DOHH2 (cell line): Measurements from ENCODE around the gene HSD17B14.

Source experiments
- H3F3A ChIP-seq: fragments of 200-600 bp; sonication (generic), shearing (Covaris generic); 2 replicates; pipeline ENCODE4 v1.6.0; 2016; ENCODE audit warnings: antibody characterized with exemption, mild to moderate bottlenecking; ENCODE audit not compliant: control insufficient read depth, insufficient read depth
- H3K27ac ChIP-seq: fragments of 200-600 bp; sonication (generic); 2 replicates; pipeline ENCODE4 v1.5.1; 2014; ENCODE audit warnings: low read depth, mild to moderate bottlenecking, low read length, moderate library complexity
- H3K27me3 ChIP-seq: fragments of 200-600 bp; sonication (generic); 2 replicates; pipeline ENCODE4 v1.6.1; 2014; ENCODE audit warnings: mild to moderate bottlenecking, low read length, mixed read lengths; ENCODE audit not compliant: control insufficient read depth
- H3K36me3 ChIP-seq: fragments of 200-600 bp; sonication (generic); 2 replicates; pipeline ENCODE4 v1.6.1; 2014; ENCODE audit warnings: mild to moderate bottlenecking, low read length, moderate library complexity, mixed read lengths; ENCODE audit not compliant: control insufficient read depth
- H3K4me1 ChIP-seq: fragments of 200-600 bp; sonication (generic); 2 replicates; pipeline ENCODE4 v1.6.1; 2014; ENCODE audit warnings: mild to moderate bottlenecking, low read length, mixed read lengths; ENCODE audit not compliant: control insufficient read depth
- H3K4me2 ChIP-seq: fragments of 200-600 bp; sonication (generic); 2 replicates; pipeline ENCODE4 v1.6.0; 2014; ENCODE audit warnings: mild to moderate bottlenecking, low read length, moderate library complexity
- H3K4me3 ChIP-seq: fragments of 200-600 bp; sonication (generic); 2 replicates; pipeline ENCODE4 v1.5.1; 2014; ENCODE audit warnings: mild to moderate bottlenecking, low read length, mixed read lengths
- H3K79me2 ChIP-seq: fragments of 200-600 bp; sonication (generic); 2 replicates; pipeline ENCODE4 v1.6.1; 2014; ENCODE audit warnings: mild to moderate bottlenecking, low read length, mixed read lengths; ENCODE audit not compliant: control insufficient read depth
- H3K9me2 ChIP-seq: fragments of 200-600 bp; sonication (generic); replicated peaks from 2 replicates; pipeline ENCODE4 v1.6.1; 2014; ENCODE audit warnings: mild to moderate bottlenecking, low read length, mixed read lengths; ENCODE audit not compliant: control insufficient read depth
- H3K9me3 ChIP-seq: fragments of 200-600 bp; sonication (generic); 2 replicates; pipeline ENCODE4 v1.6.1; 2014; ENCODE audit warnings: antibody characterized with exemption, low read length, mixed read lengths; ENCODE audit not compliant: control insufficient read depth, insufficient read depth
- H4K20me1 ChIP-seq: fragments of 200-600 bp; sonication (generic); 2 replicates; pipeline ENCODE4 v1.6.0; 2014; ENCODE audit warnings: low read depth, mild to moderate bottlenecking, antibody characterized with exemption, low read length, moderate library complexity; ENCODE audit not compliant: control insufficient read depth, insufficient read depth
- EZH2phosphoT487 ChIP-seq: fragments of 200-600 bp; sonication (generic); IDR thresholded peaks from 2 replicates; pipeline ENCODE4 v1.6.1; 2017; ENCODE audit warnings: borderline replicate concordance, mild to moderate bottlenecking, antibody characterized with exemption, low read length, moderate library complexity, mixed read lengths
- TF ChIP-seq, protein P1 (sequence below): fragments of 200-600 bp; sonication (generic); IDR thresholded peaks from one replicate; pipeline ENCODE4 v1.5.1; 2014; ENCODE audit warnings: antibody characterized with exemption, mild to moderate bottlenecking, low read depth, low read length; ENCODE audit not compliant: poor library complexity, severe bottlenecking

Gene HSD17B14

DNA sequence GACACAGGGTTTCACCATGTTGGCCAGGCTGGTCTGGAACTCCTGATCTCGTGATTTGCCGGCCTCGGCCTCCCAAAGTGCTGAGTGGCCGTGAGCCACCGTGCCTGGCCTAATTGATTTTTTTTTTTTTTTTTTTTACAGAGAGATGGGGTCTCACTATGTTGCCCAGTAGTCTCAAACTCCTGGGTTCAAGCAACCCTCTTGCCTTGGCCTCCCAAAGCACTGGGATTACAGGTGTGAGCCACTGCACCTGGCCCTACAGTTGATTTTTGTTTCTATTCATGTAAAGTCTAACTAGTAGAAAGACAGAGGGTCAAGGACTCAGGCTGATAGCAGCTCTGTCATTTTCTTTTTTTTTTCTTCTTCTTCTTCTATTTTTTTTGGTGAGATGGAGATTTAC, 59.2 kb downstream of the HSD17B14 start:
- Histone ChIP-seq H3F3A (no peaks in the 10 kb centered on the region), H3K27me3 (no peaks in the 10 kb centered on the region), H3K4me2 (no peak overlapping the region), H3K4me1 (peaks cover 19% of the 10 kb centered on the region), H3K79me2 (no peaks in the 10 kb centered on the region), H4K20me1 (no peaks in the 10 kb centered on the region), H3K9me2 (no peaks in the 10 kb centered on the region), H3K36me3 (no peaks in the 10 kb centered on the region), H3K27ac (no peak overlapping the region), H3K4me3 (no peak overlapping the region), H3K9me3 (no peaks in the 10 kb centered on the region)
- TF ChIP-seq, protein P1, sequence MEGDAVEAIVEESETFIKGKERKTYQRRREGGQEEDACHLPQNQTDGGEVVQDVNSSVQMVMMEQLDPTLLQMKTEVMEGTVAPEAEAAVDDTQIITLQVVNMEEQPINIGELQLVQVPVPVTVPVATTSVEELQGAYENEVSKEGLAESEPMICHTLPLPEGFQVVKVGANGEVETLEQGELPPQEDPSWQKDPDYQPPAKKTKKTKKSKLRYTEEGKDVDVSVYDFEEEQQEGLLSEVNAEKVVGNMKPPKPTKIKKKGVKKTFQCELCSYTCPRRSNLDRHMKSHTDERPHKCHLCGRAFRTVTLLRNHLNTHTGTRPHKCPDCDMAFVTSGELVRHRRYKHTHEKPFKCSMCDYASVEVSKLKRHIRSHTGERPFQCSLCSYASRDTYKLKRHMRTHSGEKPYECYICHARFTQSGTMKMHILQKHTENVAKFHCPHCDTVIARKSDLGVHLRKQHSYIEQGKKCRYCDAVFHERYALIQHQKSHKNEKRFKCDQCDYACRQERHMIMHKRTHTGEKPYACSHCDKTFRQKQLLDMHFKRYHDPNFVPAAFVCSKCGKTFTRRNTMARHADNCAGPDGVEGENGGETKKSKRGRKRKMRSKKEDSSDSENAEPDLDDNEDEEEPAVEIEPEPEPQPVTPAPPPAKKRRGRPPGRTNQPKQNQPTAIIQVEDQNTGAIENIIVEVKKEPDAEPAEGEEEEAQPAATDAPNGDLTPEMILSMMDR, result no peak
- no peak for TF ChIP-seq EZH2phosphoT487

DNA sequence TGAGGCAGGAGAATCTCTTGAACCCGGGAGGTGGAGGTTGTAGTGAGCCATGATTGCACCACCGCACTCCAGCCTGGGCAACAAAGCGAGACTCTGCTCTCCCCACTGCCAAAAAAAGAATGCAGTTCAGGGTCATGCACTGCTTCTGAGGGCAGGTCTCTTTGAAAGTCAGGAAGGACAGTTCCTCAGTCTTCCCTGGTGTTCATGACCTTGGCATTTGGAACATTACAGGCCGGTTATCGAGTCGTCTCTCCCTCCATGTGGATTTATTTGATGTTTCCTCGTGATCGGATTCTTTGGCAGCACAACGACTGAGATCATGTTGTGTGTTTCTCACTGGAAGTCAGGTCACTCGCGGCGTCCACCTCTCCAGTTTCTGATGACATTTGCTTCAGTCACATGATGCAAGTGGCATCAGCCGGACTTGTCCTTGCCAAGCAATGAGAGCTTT, 63.8 kb downstream of the HSD17B14 start:
- no peak for TF ChIP-seq EZH2phosphoT487
- TF ChIP-seq, protein P1, result no peak
- no peak overlapping the region for H3K27ac ChIP-seq

DNA sequence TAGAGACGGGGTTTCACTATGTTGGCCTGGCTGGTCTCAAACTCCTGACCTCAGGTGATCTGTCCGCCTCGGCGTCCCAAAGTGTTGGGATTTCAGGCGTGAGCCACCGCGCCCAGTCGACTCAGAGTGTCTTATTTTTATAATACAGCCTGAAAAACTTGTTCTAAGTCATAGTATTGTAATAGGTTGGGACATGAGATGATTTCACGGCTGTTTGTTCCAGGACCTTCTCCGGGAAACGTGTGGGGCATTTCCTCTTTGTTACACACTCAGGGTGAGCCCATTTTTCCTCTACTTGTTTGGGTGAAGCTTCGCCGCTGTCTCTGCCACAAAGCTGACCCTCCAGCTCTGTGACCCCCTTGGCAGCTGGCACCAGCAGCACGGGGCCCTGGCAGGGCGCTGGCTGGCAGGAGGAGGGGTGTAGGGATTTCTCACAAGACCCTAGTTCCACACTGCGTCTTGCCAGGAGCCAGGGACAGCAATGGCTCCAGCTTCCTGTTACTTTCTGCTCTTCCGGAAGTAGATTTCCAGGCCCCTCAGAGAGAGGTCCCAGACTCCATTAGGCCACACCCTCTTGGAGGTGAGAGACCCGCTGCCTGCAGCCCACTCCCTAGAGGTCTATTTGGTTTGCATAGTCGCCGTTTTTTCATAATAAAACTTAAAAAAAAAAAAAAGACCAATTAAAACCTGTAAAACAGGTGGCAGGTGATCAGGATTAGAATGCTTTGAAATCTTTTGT, 65.4 kb downstream of the HSD17B14 start:
- H3K9me2 ChIP-seq, result no peaks in the 10 kb centered on the region
- no peak overlapping the region for H3K4me2 ChIP-seq
- H3K4me3 ChIP-seq, result no peak overlapping the region

More for the DNA sequence above, 63.8 kb downstream of the HSD17B14 start:
- peaks cover 15% of the 10 kb centered on the region for H3K27me3 ChIP-seq
- no peaks in the 10 kb centered on the region for H3F3A ChIP-seq
- no peaks in the 10 kb centered on the region for H3K9me2 ChIP-seq
- H3K9me3 ChIP-seq, result no peaks in the 10 kb centered on the region
- H3K79me2 ChIP-seq, result no peaks in the 10 kb centered on the region
- H3K4me1 ChIP-seq, result no peaks in the 10 kb centered on the region
- H4K20me1 ChIP-seq, result no peaks in the 10 kb centered on the region
- no peak overlapping the region for H3K4me3 ChIP-seq
- H3K4me2 ChIP-seq, result no peak overlapping the region
- no peaks in the 10 kb centered on the region for H3K36me3 ChIP-seq

More for the DNA sequence above, 65.4 kb downstream of the HSD17B14 start:
- Histone ChIP-seq H3K36me3 (no peaks in the 10 kb centered on the region), H3K79me2 (no peaks in the 10 kb centered on the region), H3K27ac (no peak overlapping the region), H3F3A (no peaks in the 10 kb centered on the region), H3K27me3 (peaks cover 15% of the 10 kb centered on the region), H4K20me1 (no peaks in the 10 kb centered on the region), H3K4me1 (no peaks in the 10 kb centered on the region), H3K9me3 (no peaks in the 10 kb centered on the region)
- TF ChIP-seq, protein P1, result no peak
- no peak for TF ChIP-seq EZH2phosphoT487
